Natural killer cell (primary cell): ENCODE measurements around the gene ETV2. TPM values are rescaled to one million over a fixed set of nuclear protein-coding genes. Genes with fewer than 3 reads are reported as not detected.

Experiments used
- ATAC-seq, 3 donors: fragments of 150-1000 bp in 2 of 3; fragments of 200-7000 bp in 1 of 3; cut with Tn5 transposase; 1 replicate in 1 of 3; 2 replicates in 2 of 3; pipeline ENCODE4 v1.10.0; 2021; ENCODE audit warnings: mild to moderate bottlenecking in 2 of 3, moderate library complexity in 2 of 3
- DNase-seq, 2 donors: peaks; one replicate each; pipeline versions ENCODE4 v3.0.0 to v3.0.0-alpha.2; 2013 to 2021; ENCODE audit warnings: mixed read lengths in 1 of 2
- H3K27ac ChIP-seq: one replicate; pipeline ENCODE4 v1.5.1; 2013; ENCODE audit warnings: mild to moderate bottlenecking, low read length
- H3K27me3 ChIP-seq: one replicate; pipeline ENCODE4 v1.6.1; 2013; ENCODE audit warnings: low read length; ENCODE audit not compliant: control insufficient read depth, insufficient read depth
- H3K36me3 ChIP-seq: one replicate; pipeline ENCODE4 v1.6.1; 2013; ENCODE audit warnings: low read length; ENCODE audit not compliant: control insufficient read depth, insufficient read depth
- H3K4me1 ChIP-seq: one replicate; pipeline ENCODE4 v1.6.1; 2013; ENCODE audit warnings: low read length; ENCODE audit not compliant: control insufficient read depth, insufficient read depth
- H3K4me3 ChIP-seq: one replicate; pipeline ENCODE4 v1.5.1; 2013; ENCODE audit warnings: low read length
- H3K9me3 ChIP-seq: one replicate; pipeline ENCODE4 v1.6.1; 2013; ENCODE audit warnings: low read length; ENCODE audit not compliant: control insufficient read depth, insufficient read depth
- H3K27ac Mint-ChIP-seq, 2 donors: one replicate each; pipeline ENCODE4 v1.8.0; 2022; ENCODE audit warnings: mild to moderate bottlenecking in 2 of 2, mixed read lengths in 2 of 2, moderate library complexity in 1 of 2
- H3K27me3 Mint-ChIP-seq, 2 donors: one replicate each; pipeline ENCODE4 v1.8.0; 2022; ENCODE audit warnings: low read depth in 2 of 2, mixed read lengths in 2 of 2
- H3K36me3 Mint-ChIP-seq: one replicate; pipeline ENCODE4 v1.8.0; 2022; ENCODE audit warnings: mixed read lengths
- H3K4me1 Mint-ChIP-seq, 2 donors: one replicate each; pipeline ENCODE4 v1.8.0; 2022; ENCODE audit warnings: mixed read lengths in 2 of 2
- H3K4me3 Mint-ChIP-seq: one replicate; pipeline ENCODE4 v1.8.0; 2022; ENCODE audit warnings: mild to moderate bottlenecking, moderate library complexity, mixed read lengths
- H3K9me3 Mint-ChIP-seq, 2 donors: one replicate each; pipeline ENCODE4 v1.8.0; 2022; ENCODE audit warnings: mixed read lengths in 2 of 2
- WGBS: methylation state at CpG from one replicate; pipeline ENCODE4 v1.1.7; 2013; ENCODE audit warnings: missing lambda C conversion rate; ENCODE audit not compliant: insufficient coverage; 5-methylcytosine and 5-hydroxymethylcytosine counted together
- intact Hi-C: fragments of 100-400 bp; cut with micrococcal nuclease; formaldehyde crosslinking; loops from one replicate; pipeline ENCODE4 v1.14.2; 2022
- total RNA-seq, 4 donors: library from RNA; stranded (reverse); fragments of 120-200 nt in 1 of 4; gene quantifications; one replicate each; pipeline versions ENCODE4 v1.2.3 to v1.2.4, GENCODE V29; 2013 to 2022
- TF ChIP-seq, protein P1 (sequence below): fragments of 200-600 bp; IDR thresholded peaks from one replicate; pipeline ENCODE4 v1.8.0; 2022; ENCODE audit warnings: antibody characterized with exemption

ETV2 gene
- total RNA-seq, 3 donors from 2014 or later (not counting 1 experiment from before 2014, with no cell fraction given): 0.48 to 2.0 (median 0.87) TPM

DNA sequence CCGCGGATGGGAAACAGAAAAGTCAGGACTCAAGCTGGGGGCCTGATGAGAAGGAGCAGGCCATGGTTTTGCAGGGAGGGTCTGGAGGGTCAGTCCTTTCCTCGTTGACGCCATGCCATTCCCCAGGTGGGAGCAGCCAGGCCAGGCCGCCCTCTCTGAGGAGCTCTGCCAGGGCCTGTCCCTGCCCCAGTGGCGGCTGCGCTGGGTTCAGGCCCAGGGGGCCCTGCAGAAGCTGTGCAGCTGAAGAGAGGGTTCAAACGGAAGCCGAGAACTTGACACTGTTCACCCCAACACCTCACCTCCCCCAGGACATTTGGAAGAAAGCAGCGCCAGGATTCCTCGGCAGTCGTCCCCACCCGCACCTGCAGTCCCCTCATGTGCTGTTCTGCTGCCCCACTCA, 18.8 kb upstream of the ETV2 start:
- Mint-ChIP-seq H3K27me3 (no peaks in the 10 kb centered on the region), H3K4me1 (no peaks in the 10 kb centered on the region), H3K9me3 (no peaks in the 10 kb centered on the region), H3K27ac (no peak overlapping the region), H3K36me3 (no peaks in the 10 kb centered on the region), H3K4me3 (no peak overlapping the region)
- H3K27ac ChIP-seq: no peak overlapping the region
- ATAC-seq (no peak), DNase-seq (no peak)
- peaks cover 4% of the 10 kb centered on the region for H3K36me3 ChIP-seq
- H3K27me3 ChIP-seq: no peaks in the 10 kb centered on the region
- TF ChIP-seq, protein P1, sequence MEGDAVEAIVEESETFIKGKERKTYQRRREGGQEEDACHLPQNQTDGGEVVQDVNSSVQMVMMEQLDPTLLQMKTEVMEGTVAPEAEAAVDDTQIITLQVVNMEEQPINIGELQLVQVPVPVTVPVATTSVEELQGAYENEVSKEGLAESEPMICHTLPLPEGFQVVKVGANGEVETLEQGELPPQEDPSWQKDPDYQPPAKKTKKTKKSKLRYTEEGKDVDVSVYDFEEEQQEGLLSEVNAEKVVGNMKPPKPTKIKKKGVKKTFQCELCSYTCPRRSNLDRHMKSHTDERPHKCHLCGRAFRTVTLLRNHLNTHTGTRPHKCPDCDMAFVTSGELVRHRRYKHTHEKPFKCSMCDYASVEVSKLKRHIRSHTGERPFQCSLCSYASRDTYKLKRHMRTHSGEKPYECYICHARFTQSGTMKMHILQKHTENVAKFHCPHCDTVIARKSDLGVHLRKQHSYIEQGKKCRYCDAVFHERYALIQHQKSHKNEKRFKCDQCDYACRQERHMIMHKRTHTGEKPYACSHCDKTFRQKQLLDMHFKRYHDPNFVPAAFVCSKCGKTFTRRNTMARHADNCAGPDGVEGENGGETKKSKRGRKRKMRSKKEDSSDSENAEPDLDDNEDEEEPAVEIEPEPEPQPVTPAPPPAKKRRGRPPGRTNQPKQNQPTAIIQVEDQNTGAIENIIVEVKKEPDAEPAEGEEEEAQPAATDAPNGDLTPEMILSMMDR: no peak
- intact Hi-C loops: no loop called here
- no peaks in the 10 kb centered on the region for H3K9me3 ChIP-seq
- H3K4me3 ChIP-seq: no peak overlapping the region
- peaks cover under 1% of the 10 kb centered on the region for H3K4me1 ChIP-seq
- 98% methylated on average over 13 of the region's 13 CpGs for WGBS

DNA sequence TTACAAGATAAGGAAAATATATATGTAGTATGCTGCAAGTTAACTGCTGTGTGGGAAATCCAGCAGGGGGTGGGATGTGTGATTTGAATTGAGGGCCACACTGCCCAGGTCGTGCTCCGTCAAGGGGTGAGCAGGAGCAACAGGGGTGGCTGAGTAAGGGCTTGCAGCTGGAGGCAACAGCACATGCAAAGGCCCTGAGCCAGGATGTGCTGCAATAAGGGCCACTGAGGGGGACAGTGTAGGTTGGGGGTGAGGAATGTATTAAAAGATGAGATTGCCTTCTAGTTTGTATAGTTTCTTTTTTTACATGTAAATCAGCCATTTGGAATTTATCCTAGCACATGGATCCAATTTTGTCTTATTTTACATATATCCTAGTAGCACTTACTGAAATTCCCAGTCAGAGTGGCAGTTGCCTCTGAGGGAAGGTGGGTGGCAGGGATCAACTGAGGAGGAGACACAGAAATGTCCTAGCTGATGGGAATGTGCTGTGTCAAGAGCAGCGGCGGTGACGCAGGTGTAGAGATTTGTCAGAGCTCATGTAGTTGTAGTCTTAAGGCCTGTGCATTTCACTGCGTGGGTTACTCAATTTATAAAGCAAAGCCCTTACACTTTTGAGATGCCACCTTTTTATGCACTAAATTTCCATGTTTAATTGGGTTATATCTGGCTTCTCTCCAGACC, 18.1 kb upstream of the ETV2 start:
- H3K27me3 Mint-ChIP-seq: no peaks in the 10 kb centered on the region
- no peak overlapping the region for H3K4me3 ChIP-seq
- H3K36me3 ChIP-seq: peaks cover 2% of the 10 kb centered on the region
- H3K27me3 ChIP-seq: no peaks in the 10 kb centered on the region
- peaks cover 8% of the 10 kb centered on the region for H3K4me1 ChIP-seq
- 95% methylated on average over 6 of the region's 6 CpGs for WGBS
- intact Hi-C loops: no loop called here
- peaks cover 6% of the 10 kb centered on the region in 2 donors for H3K4me1 Mint-ChIP-seq
- H3K9me3 Mint-ChIP-seq: no peaks in the 10 kb centered on the region
- no peak overlapping the region for H3K27ac Mint-ChIP-seq
- no peak overlapping the region for H3K27ac ChIP-seq
- DNase-seq (no peak), ATAC-seq (no peak)
- no peaks in the 10 kb centered on the region for H3K9me3 ChIP-seq
- no peak overlapping the region for H3K4me3 Mint-ChIP-seq
- no peaks in the 10 kb centered on the region for H3K36me3 Mint-ChIP-seq
- TF ChIP-seq, protein P1: no peak

GRCh38 chr19:35628264-35628564, 13.3 kb upstream of the ETV2 start:
- Histone ChIP-seq H3K9me3 (no peaks in the 10 kb centered on the region), H3K27ac (peak overlapping the region; percentile 89), H3K27me3 (no peaks in the 10 kb centered on the region), H3K4me3 (peak overlapping the region; percentile 86), H3K4me1 (peaks cover 23% of the 10 kb centered on the region), H3K36me3 (peaks cover 28% of the 10 kb centered on the region)
- Mint-ChIP-seq H3K36me3 (peaks cover 11% of the 10 kb centered on the region), H3K4me1 (peaks cover 26 to 39% of the 10 kb centered on the region in 2 donors), H3K4me3 (peak overlapping the region; percentile 99), H3K27ac (peak overlapping the region; percentile 96 to 97), H3K9me3 (no peaks in the 10 kb centered on the region), H3K27me3 (no peaks in the 10 kb centered on the region)
- DNase-seq (no peak), ATAC-seq (no peak)
- TF ChIP-seq, protein P1: no peak
- WGBS: 25% methylated on average over 9 of the region's 9 CpGs
- intact Hi-C loops: loop anchor here (1.0 to 2.0 kb wide), 4 partner anchors 16 to 89 kb away; partner anchors contain the start of genes COX6B1 and HAUS5
